Activated CD4-positive, CD25-positive, alpha-beta regulatory T cell treated with anti-CD3 and anti-CD28 coated beads, Interleukin-2, amount 50 U/mL, for 24 hours (primary cell): ENCODE data around the gene KDM2A.
"Not testable (repeated sequence)": the region's sequence is repeated elsewhere in the genome, so short reads cannot be mapped to it uniquely, and the experiment has no call there.

Experiments
- ATAC-seq, 2 donors: fragments of 150-1000 bp; cut with Tn5 transposase; one replicate each; pipeline ENCODE4 v1.10.0; 2021; ENCODE audit warnings: mild to moderate bottlenecking in 1 of 2, moderate library complexity in 1 of 2

Gene KDM2A

GRCh38 chr11:67174311-67174710, 55.2 kb downstream of the KDM2A start:
- no peak for ATAC-seq

- no peak for ATAC-seq
Measured at GRCh38 chr11:67177399-67178281, 58.6 kb downstream of the KDM2A start.

GRCh38 chr11:67178421-67178820, 59.4 kb downstream of the KDM2A start:
- peak in 1 of 2 donors; percentile 41 for ATAC-seq

GRCh38 chr11:67178878-67179277, 59.8 kb downstream of the KDM2A start:
- ATAC-seq: no peak

- ATAC-seq: no peak
Measured at GRCh38 chr11:67179892-67180490, 60.9 kb downstream of the KDM2A start.

GRCh38 chr11:67194096-67194495, 75.0 kb downstream of the KDM2A start:
- ATAC-seq: no peak

GRCh38 chr11:67195971-67196456, 77.0 kb downstream of the KDM2A start:
- no peak for ATAC-seq

GRCh38 chr11:67197606-67198005, 78.5 kb downstream of the KDM2A start:
- ATAC-seq: no peak

GRCh38 chr11:67198781-67199180, 79.7 kb downstream of the KDM2A start:
- ATAC-seq: not testable (repeated sequence)

GRCh38 chr11:67199751-67200150, 80.7 kb downstream of the KDM2A start:
- ATAC-seq: no peak

GRCh38 chr11:67202028-67202427, 83.0 kb downstream of the KDM2A start:
- no peak for ATAC-seq

GRCh38 chr11:67204822-67205221, 85.8 kb downstream of the KDM2A start:
- no peak for ATAC-seq

GRCh38 chr11:67209222-67209621, 90.2 kb downstream of the KDM2A start:
- ATAC-seq: not testable (repeated sequence)

GRCh38 chr11:67211656-67212436, 92.8 kb downstream of the KDM2A start:
- no peak for ATAC-seq

GRCh38 chr11:67213178-67213621, 94.1 kb downstream of the KDM2A start:
- ATAC-seq: peak in 1 of 2 donors; percentile 10

- ATAC-seq: no peak
Measured at GRCh38 chr11:67227726-67228125, 108.7 kb downstream of the KDM2A start.

- ATAC-seq: no peak
Measured at GRCh38 chr11:67230406-67230805, 111.3 kb downstream of the KDM2A start.

- no peak for ATAC-seq
Measured at GRCh38 chr11:67230886-67231285, 111.8 kb downstream of the KDM2A start.

GRCh38 chr11:67233584-67234190, 114.6 kb downstream of the KDM2A start:
- ATAC-seq: no peak

GRCh38 chr11:67234571-67234970, 115.5 kb downstream of the KDM2A start:
- ATAC-seq: not testable (repeated sequence)

- no peak for ATAC-seq
Measured at GRCh38 chr11:67237574-67237973, 118.5 kb downstream of the KDM2A start.

GRCh38 chr11:67238894-67239782, 120.1 kb downstream of the KDM2A start:
- no peak for ATAC-seq
